Medulla oblongata (tissue), 1 donor: ENCODE data around the gene FOXJ1.

ENCODE experiments used
- DNase-seq: peaks from one replicate; pipeline ENCODE4 v3.0.0-alpha.2; 2015; ENCODE audit errors: extremely low spot score

FOXJ1 gene

DNA sequence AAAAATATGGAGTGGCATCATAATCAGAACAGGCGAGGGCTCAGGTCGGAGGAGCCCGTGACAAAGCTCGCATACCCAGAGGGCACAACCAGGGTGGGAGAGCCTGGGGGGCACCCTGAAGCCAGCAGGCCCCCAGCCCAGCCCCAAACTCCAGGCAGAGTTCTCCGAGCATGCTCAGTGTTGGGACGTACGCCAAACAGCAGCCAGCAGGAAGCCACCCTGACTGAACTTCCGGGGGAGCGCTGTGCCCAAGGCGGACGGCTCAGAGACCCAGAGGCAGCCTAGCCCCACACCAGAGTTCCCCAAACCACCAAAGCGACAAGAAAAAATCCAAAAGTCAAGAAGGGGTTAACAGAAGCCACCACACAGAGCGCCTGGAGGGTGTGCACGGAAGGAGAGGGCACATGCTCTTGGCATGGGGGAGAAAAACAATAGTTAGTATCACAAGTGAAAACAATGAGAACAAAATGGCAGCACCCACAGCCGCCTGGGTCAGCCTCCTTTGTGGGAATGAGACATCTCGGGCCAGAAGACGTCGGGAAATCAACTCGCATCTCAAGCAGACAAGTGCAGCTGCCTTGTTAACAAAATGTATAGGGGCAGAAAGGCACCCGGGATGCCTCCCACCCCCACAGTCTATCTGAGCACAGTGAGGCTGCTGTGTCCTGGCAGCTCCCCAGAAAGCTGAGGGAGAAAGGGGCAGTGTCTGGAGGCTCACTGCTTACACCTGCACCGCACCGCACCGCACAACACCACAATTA lies 49.3 kb downstream of the FOXJ1 start:
- DNase-seq: no peak

DNA sequence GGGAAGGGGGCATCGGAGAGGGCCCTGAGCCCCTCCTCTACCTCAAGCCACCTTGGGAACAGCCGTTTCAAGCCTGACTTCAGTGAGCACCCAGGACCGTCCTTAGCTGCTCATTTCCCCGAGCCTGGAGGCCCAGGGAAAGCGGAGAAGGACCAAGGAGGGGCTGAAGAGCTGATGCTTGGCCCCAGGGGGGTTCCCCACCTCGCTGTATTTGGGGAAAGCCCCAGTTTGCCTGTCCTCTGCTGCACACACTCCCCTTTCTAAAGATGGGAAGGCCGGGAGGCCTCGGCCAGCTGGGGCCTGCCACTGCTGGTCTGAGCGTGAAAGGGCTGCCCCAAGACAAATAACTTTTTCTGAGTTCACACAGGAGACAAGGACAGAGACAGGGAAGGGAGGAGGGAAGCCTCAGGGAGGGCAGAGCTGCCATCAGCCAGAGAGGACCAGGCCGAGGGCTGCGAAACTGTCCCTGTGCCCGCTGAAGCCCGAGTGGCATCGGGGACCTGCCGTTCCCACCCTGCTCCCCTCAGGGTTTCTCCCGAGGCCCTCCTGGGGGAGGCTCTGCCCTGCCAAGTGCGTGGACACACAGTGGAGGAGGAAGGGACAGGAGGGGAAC lies 50.4 kb downstream of the FOXJ1 start:
- DNase-seq: no peak

DNA sequence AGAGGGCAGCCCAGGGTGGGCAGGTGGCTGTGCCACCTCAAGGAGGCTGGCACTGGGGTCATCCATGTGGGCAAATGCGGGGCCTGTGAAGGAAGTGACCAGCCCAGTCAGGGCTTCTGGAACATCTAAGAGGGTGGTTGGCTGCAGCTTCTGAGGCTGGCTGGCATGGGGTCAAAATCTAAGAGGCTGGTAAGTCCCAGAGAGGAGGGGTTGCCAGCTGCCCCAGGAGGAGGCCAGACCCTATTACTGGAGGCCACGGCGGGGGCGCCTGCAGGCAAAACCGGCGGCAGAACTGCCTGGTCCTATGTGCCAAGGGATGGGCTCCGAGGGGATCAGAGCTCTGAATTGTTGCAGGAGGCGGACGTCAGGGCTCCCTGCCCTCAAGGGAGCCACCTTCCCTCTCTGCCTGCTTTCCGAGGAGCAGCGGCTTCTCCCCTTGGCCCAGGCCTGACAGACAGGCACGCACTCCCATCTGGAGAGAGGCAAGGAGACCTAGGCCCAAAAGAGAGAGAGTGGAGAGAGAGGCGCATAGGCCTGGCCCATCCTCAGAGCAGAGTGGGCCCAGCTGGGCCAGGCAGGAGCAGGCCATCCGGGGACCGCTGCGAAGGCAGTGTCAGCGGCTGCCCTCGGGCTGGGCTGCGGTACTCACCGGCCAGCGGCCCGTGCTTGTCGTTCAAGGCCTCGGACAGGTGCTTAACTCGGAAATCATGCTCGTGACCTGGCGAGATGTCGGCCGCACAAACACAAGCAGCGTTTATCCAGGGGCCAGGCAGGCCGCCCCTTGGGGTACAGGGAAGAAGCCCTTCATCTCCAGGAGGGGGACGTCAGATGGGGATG lies 51.1 kb downstream of the FOXJ1 start:
- DNase-seq: no peak

DNA sequence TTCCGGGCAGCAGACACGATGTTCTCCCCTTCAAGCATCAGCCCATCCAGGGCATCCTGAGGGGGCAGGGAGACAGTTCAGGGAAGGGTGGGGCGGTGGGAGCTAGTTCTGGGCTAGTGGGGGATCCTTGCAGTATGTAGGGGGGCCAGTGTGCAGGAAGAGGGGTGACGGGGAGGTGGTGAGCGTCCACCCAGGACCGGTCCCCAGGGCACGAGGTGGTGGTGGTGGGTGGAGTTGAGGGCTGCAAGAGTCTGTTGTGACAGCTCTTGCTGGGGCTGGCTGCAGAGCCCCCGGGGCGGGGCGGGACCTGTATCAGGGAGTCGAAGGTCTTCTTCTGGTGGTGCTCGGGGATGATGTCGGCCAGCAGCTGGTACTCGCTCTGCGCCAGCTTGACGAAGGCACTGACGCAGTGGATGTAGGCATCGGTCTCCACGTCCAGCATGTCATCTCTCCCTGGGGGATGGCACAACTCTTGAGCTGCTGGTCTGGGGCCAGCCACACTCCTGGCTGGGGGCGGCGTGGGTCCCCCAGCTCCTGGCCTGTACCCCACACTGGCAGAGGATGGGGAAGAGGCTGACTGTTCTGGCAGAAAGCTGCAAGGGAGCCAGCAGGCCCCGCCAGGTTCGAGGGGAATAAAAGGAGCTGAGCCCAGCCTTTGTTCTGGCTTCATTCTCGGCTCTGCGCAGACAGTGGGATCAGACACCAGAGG lies 52.0 kb downstream of the FOXJ1 start:
- DNase-seq: no peak

DNA sequence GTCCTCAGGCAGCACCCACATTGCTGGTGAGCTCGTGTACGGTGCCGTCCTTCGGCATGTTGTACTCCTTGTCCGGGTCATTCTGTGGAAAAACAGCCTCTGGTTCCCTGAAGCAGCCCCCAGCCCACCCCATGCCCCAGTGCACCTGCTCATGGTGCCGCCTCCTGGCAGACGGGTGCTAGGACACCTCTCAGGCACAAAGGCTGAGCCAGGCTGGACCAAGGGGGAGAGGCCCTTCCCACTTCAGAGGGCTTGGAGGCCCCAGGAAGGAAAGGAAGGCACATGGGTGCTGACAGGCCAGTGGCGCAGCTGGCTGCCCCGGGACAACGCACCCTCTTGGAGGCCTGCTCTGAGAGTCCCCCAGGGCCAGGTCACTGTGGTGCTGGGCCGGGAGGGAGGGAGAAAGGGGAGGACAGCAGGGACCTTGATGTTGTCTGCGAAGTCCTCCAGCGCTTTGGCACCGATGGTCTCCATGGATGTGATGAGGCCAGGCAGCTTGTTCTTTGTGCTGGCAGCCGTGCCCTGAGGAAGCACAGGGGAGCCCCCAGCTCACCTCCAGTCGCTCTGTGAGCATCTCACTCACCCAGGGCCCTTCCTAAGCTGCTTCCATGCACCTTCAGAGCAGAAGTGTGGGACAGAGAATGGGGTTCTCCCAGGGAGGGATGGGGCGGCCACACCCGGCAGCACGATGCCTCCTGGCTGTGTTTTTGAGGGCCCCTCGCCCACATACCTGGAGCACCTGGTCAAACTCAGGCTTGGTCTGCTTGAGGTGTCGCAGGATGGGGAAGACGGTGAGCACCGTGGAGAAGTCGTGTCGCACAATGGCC lies 52.8 kb downstream of the FOXJ1 start:
- DNase-seq: no peak

DNA sequence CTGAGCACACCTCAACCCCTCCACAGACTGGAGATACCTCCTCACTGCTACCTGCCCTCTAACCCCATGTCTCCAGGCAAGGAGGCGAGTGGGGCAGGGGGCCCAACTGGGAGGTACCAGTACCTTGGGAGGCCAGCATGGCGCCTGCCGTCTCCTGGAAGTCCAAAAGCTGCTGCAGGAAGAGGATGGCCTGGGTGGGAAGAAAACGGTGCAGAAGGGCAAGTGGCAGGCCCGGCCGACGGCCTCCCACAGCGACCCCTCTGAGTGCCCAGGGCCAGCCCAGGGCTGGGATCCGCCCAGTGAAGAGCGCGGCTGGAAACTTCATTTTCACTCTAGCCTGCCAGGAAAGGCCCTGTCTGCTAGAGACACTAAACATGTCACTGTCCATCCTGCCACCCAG lies 53.5 kb downstream of the FOXJ1 start:
- DNase-seq: no peak

DNA sequence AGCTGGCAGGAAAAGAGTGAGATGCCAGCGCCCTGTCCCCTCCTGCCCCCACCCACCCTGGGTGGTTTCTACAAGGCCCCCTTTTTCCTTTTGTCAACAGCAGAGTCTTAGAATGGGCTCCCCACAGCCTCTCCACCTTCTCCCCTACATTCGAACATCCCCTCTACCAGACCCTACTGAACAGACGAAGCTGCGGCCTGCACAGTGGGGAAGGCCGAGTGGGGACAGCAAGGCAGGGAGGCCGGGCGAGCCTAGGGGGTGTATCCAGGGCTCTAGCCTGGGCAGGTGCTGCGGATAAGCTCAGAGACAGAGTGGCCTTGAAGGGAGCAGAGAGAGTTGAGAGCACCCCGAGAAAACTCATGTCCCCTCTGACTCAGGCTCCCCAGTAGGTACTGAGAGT lies 54.7 kb downstream of the FOXJ1 start:
- no peak for DNase-seq
